Camera-type eye (tissue), 1 donor: ENCODE measurements around the gene FAM117B. TPM values are rescaled to one million over a fixed set of nuclear protein-coding genes. Genes with fewer than 3 reads are reported as not detected.

Experiments
- total RNA-seq: library from RNA; depleted of rRNA; stranded (reverse); fragments of >200 nt; gene quantifications from one replicate; pipeline ENCODE4 v1.2.3, GENCODE V29; 2014

The FAM117B gene
- total RNA-seq, result 32.9 TPM

GRCh38 chr2:202634556-202635427, at the start of gene FAM117B:
Gene FAM117B, plus strand, starts transcription at chr2:202634969. Its CDS starts 219 bp downstream, at chr2:202635188.

Other genes with a start within 250 kb of the FAM117B start
- 44.2 TPM for gene ICA1L, start 236.8 kb downstream of the FAM117B start, total RNA-seq